ENCODE data around the gene RABEPK. TPM values are rescaled to one million over a fixed set of nuclear protein-coding genes. Genes with fewer than 3 reads are reported as not detected.
"Not testable (repeated sequence)": the region's sequence is repeated elsewhere in the genome, so short reads cannot be mapped to it uniquely, and the experiment has no call there.

The RABEPK gene
- total RNA-seq, 1 donor from 2014 or later, result 11.3 TPM

- peaks cover 2% of the 10 kb centered on the region for H3K27me3 Mint-ChIP-seq (ENCODE audit: unreplicated experiment)
- no peaks in the 10 kb centered on the region for H3K9me3 Mint-ChIP-seq (ENCODE audit: unreplicated experiment)
- H3K36me3 Mint-ChIP-seq (ENCODE audit: unreplicated experiment), result no peaks in the 10 kb centered on the region
- H3K27ac Mint-ChIP-seq (ENCODE audit: unreplicated experiment), result peak within 1 kb of the TSS; percentile 88
- H3K4me3 Mint-ChIP-seq (ENCODE audit: unreplicated experiment), result peak within 1 kb of the TSS; percentile 98
- H3K4me1 Mint-ChIP-seq (ENCODE audit: low read depth, unreplicated experiment), result peaks cover 16% of the 10 kb centered on the region
- peak; percentile 96 for DNase-seq
- peak; percentile 26 for TF ChIP-seq CTCF (IDR thresholded peaks at IDR 0.05; ENCODE audit: partially characterized antibody, unreplicated experiment)
These were observed 61.4 kb downstream of the RABEPK start, which contains the start of gene GAPVD1 for GRCh38 chr9:125261501-125262293. TSS of gene GAPVD1 (plus strand) at chr9:125261826. CDS start at chr9:125298922, 37,096 bp downstream.

- peaks cover 16% of the 10 kb centered on the region for H3K4me1 Mint-ChIP-seq (ENCODE audit: low read depth, unreplicated experiment)
- TF ChIP-seq CTCF (IDR thresholded peaks at IDR 0.05; ENCODE audit: partially characterized antibody, unreplicated experiment), result no peak
- no peak for DNase-seq
These were observed 62.1 kb downstream of the RABEPK start for GRCh38 chr9:125262294-125262991.

GRCh38 chr9:125264068-125264467 lies 63.7 kb downstream of the RABEPK start:
- H3K36me3 Mint-ChIP-seq (ENCODE audit: unreplicated experiment); H3K27me3 Mint-ChIP-seq (ENCODE audit: unreplicated experiment); H3K9me3 Mint-ChIP-seq (ENCODE audit: unreplicated experiment); H3K27ac Mint-ChIP-seq (ENCODE audit: unreplicated experiment); DNase-seq; H3K4me3 Mint-ChIP-seq (ENCODE audit: unreplicated experiment): not testable (repeated sequence)
- H3K4me1 Mint-ChIP-seq (ENCODE audit: low read depth, unreplicated experiment), result peaks cover 17% of the 10 kb centered on the region

More at GRCh38 chr9:125262294-125262991, 62.1 kb downstream of the RABEPK start:
- no peaks in the 10 kb centered on the region for H3K9me3 Mint-ChIP-seq (ENCODE audit: unreplicated experiment)
- peak overlapping the region; percentile 88 for H3K27ac Mint-ChIP-seq (ENCODE audit: unreplicated experiment)
- H3K36me3 Mint-ChIP-seq (ENCODE audit: unreplicated experiment), result no peaks in the 10 kb centered on the region
- H3K4me3 Mint-ChIP-seq (ENCODE audit: unreplicated experiment), result peak overlapping the region; percentile 98
- H3K27me3 Mint-ChIP-seq (ENCODE audit: unreplicated experiment), result peaks cover 2% of the 10 kb centered on the region

- DNase-seq, result no peak
- no peak overlapping the region for H3K27ac Mint-ChIP-seq (ENCODE audit: unreplicated experiment)
- H3K9me3 Mint-ChIP-seq (ENCODE audit: unreplicated experiment), result no peaks in the 10 kb centered on the region
- H3K36me3 Mint-ChIP-seq (ENCODE audit: unreplicated experiment), result no peaks in the 10 kb centered on the region
- H3K4me1 Mint-ChIP-seq (ENCODE audit: low read depth, unreplicated experiment), result peaks cover 3% of the 10 kb centered on the region
- TF ChIP-seq CTCF (IDR thresholded peaks at IDR 0.05; ENCODE audit: partially characterized antibody, unreplicated experiment), result no peak
- H3K4me3 Mint-ChIP-seq (ENCODE audit: unreplicated experiment), result no peak overlapping the region
- peaks cover 3% of the 10 kb centered on the region for H3K27me3 Mint-ChIP-seq (ENCODE audit: unreplicated experiment)
These were observed 68.2 kb downstream of the RABEPK start for GRCh38 chr9:125268394-125269013.

- Mint-ChIP-seq H3K4me1 (ENCODE audit: low read depth, unreplicated experiment) (peaks cover 1% of the 10 kb centered on the region), H3K27ac (ENCODE audit: unreplicated experiment) (no peak overlapping the region), H3K36me3 (ENCODE audit: unreplicated experiment) (no peaks in the 10 kb centered on the region), H3K9me3 (ENCODE audit: unreplicated experiment) (no peaks in the 10 kb centered on the region), H3K27me3 (ENCODE audit: unreplicated experiment) (peaks cover 3% of the 10 kb centered on the region), H3K4me3 (ENCODE audit: unreplicated experiment) (no peak overlapping the region)
- TF ChIP-seq CTCF (IDR thresholded peaks at IDR 0.05; ENCODE audit: partially characterized antibody, unreplicated experiment), result no peak
- DNase-seq, result no peak
These were observed 68.7 kb downstream of the RABEPK start for GRCh38 chr9:125269014-125269397.

Measured in glutamatergic neuron (in vitro differentiated cells).